Osteoblast (primary cell): ENCODE data around the gene DEPDC4. TPM values are rescaled to one million over a fixed set of nuclear protein-coding genes. Genes with fewer than 3 reads are reported as not detected.

Experiments
- DNase-seq: peaks from one replicate; pipeline ENCODE4 v3.0.0; 2011; ENCODE audit warnings: low spot score, mixed read lengths; ENCODE audit not compliant: insufficient read length; ENCODE audit errors: missing footprints
- H2AFZ ChIP-seq: 2 replicates; pipeline ENCODE4 v1.6.0; 2011; ENCODE audit warnings: mild to moderate bottlenecking, low read length
- H3K27ac ChIP-seq: 2 replicates; pipeline ENCODE4 v1.5.1; 2011; ENCODE audit warnings: mild to moderate bottlenecking, low read depth, low read length, moderate library complexity
- H3K27me3 ChIP-seq: 2 replicates; pipeline ENCODE4 v1.6.0; 2012; ENCODE audit warnings: mild to moderate bottlenecking, control low read depth, inconsistent platforms, low read length, moderate library complexity; ENCODE audit not compliant: insufficient read depth
- H3K36me3 ChIP-seq: 2 replicates; pipeline ENCODE4 v1.5.1; 2011; ENCODE audit warnings: mild to moderate bottlenecking, low read length, control low read depth, moderate library complexity; ENCODE audit not compliant: insufficient read depth
- H3K4me1 ChIP-seq: 2 replicates; pipeline ENCODE4 v1.5.1; 2011; ENCODE audit warnings: mild to moderate bottlenecking, low read length, control low read depth, moderate library complexity; ENCODE audit not compliant: insufficient read depth
- H3K4me2 ChIP-seq: 2 replicates; pipeline ENCODE4 v1.6.0; 2011; ENCODE audit warnings: mild to moderate bottlenecking, low read length; ENCODE audit not compliant: insufficient read depth
- H3K4me3 ChIP-seq: fragments of 200-600 bp; sonication (generic); 3 replicates; pipeline ENCODE4 v1.5.1; 2012; ENCODE audit warnings: mild to moderate bottlenecking, low read length, inconsistent platforms; ENCODE audit not compliant: insufficient read depth
- H3K79me2 ChIP-seq: 2 replicates; pipeline ENCODE4 v1.6.0; 2012; ENCODE audit warnings: mild to moderate bottlenecking, low read length, control low read depth, inconsistent platforms; ENCODE audit not compliant: insufficient read depth
- H3K9me3 ChIP-seq: 2 replicates; pipeline ENCODE4 v1.5.1; 2011; ENCODE audit warnings: low read depth, low read length, control low read depth
- H4K20me1 ChIP-seq: 2 replicates; pipeline ENCODE4 v1.6.0; 2012; ENCODE audit warnings: mild to moderate bottlenecking, low read length, control low read depth; ENCODE audit not compliant: insufficient read depth
- CTCF ChIP-seq: IDR thresholded peaks from 2 replicates; pipeline ENCODE4 v1.5.1; 2011; ENCODE audit warnings: mild to moderate bottlenecking, low read depth, low read length, moderate library complexity; ENCODE audit errors: extremely low read depth
- total RNA-seq: library from RNA; depleted of rRNA; stranded (reverse); fragments of >200 nt; gene quantifications from 2 replicates; pipeline ENCODE4 v1.2.3, GENCODE V29; 2012

The DEPDC4 gene
- total RNA-seq, 1 donor = 0.36 TPM

- no peak for TF ChIP-seq CTCF
- no peak overlapping the region for H3K27ac ChIP-seq
- peaks cover 13% of the 10 kb centered on the region for H3K36me3 ChIP-seq
- H3K4me1 ChIP-seq = no peaks in the 10 kb centered on the region
- H3K4me2 ChIP-seq = no peak overlapping the region
- H4K20me1 ChIP-seq = no peaks in the 10 kb centered on the region
- H3K9me3 ChIP-seq = no peaks in the 10 kb centered on the region
- DNase-seq = no peak
- H3K79me2 ChIP-seq = no peaks in the 10 kb centered on the region
- no peak overlapping the region for H3K4me3 ChIP-seq
- H2AFZ ChIP-seq = no peak overlapping the region
- no peaks in the 10 kb centered on the region for H3K27me3 ChIP-seq
These were observed 50.5 kb downstream of the DEPDC4 start for GRCh38 chr12:100216337-100216736.

- no peak for DNase-seq
- Histone ChIP-seq H3K4me2 (no peak overlapping the region), H3K27ac (no peak overlapping the region), H3K27me3 (no peaks in the 10 kb centered on the region), H3K36me3 (peaks cover 20% of the 10 kb centered on the region), H3K9me3 (no peaks in the 10 kb centered on the region), H4K20me1 (no peaks in the 10 kb centered on the region), H3K4me3 (no peak overlapping the region), H3K4me1 (no peaks in the 10 kb centered on the region), H3K79me2 (no peaks in the 10 kb centered on the region), H2AFZ (no peak overlapping the region)
- TF ChIP-seq CTCF = no peak
These were observed 51.7 kb downstream of the DEPDC4 start for GRCh38 chr12:100215209-100215608.

GRCh38 chr12:100214518-100214917 is 52.4 kb downstream of the DEPDC4 start:
- no peaks in the 10 kb centered on the region for H3K9me3 ChIP-seq
- H3K27me3 ChIP-seq = no peaks in the 10 kb centered on the region
- H3K79me2 ChIP-seq = no peaks in the 10 kb centered on the region
- no peak overlapping the region for H2AFZ ChIP-seq
- H4K20me1 ChIP-seq = no peaks in the 10 kb centered on the region
- TF ChIP-seq CTCF = no peak
- no peak for DNase-seq
- no peaks in the 10 kb centered on the region for H3K4me1 ChIP-seq
- H3K36me3 ChIP-seq = peaks cover 23% of the 10 kb centered on the region
- no peak overlapping the region for H3K27ac ChIP-seq
- H3K4me3 ChIP-seq = no peak overlapping the region
- H3K4me2 ChIP-seq = no peak overlapping the region

- Histone ChIP-seq H3K4me3 (no peak overlapping the region), H4K20me1 (no peaks in the 10 kb centered on the region)
- DNase-seq = no peak
These were observed 53.6 kb downstream of the DEPDC4 start for GRCh38 chr12:100213016-100213891.

More at GRCh38 chr12:100213016-100213891, 53.6 kb downstream of the DEPDC4 start:
- Histone ChIP-seq H3K9me3 (no peaks in the 10 kb centered on the region), H2AFZ (no peak overlapping the region), H3K79me2 (no peaks in the 10 kb centered on the region), H3K4me2 (no peak overlapping the region), H3K27ac (no peak overlapping the region), H3K4me1 (no peaks in the 10 kb centered on the region), H3K36me3 (peaks cover 30% of the 10 kb centered on the region), H3K27me3 (no peaks in the 10 kb centered on the region)
- no peak for TF ChIP-seq CTCF
